GM12891 (cell line): ENCODE data around the gene CKB.

ENCODE experiments used
- POLR2A ChIP-seq: IDR thresholded peaks from 2 replicates; pipeline ENCODE4 v1.6.1; 2011; ENCODE audit warnings: low read depth, low read length, control low read depth
- POLR2AphosphoS5 ChIP-seq: IDR thresholded peaks from 2 replicates; pipeline ENCODE4 v1.6.1; 2011; ENCODE audit warnings: low read depth, low read length, control low read depth
- SPI1 ChIP-seq: IDR thresholded peaks from 2 replicates; pipeline ENCODE4 v1.6.1; 2011; ENCODE audit warnings: low read depth, low read length, control low read depth
- TAF1 ChIP-seq: IDR thresholded peaks from 2 replicates; pipeline ENCODE4 v1.6.1; 2011; ENCODE audit warnings: low read depth, low read length, control low read depth

DNA sequence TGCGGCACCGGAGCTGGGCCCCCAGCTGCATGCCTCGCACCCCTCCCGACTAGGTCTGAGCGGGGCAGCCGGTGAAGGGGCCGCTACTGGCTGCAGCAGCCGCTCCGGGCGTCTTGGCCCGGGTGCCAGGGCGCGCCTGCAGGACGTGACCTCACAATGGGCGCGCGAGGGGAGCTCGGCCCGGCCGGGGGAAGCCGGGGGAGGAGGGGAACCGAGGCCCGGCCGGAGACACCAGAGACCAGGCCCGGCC is 39.5 kb upstream of the CKB start:
- TF ChIP-seq POLR2A (no peak), POLR2AphosphoS5 (no peak), TAF1 (no peak), SPI1 (no peak)
